IMR-90 (cell line): Measurements from ENCODE around the gene SNAP25. TPM values are rescaled to one million over a fixed set of nuclear protein-coding genes. Genes with fewer than 3 reads are reported as not detected.

ENCODE experiments used
- ATAC-seq: fragments of 200-7000 bp; cut with Tn5 transposase; 2 replicates; pipeline ENCODE4 v1.9.1; 2020; ENCODE audit warnings: low read depth, mild to moderate bottlenecking, moderate library complexity
- BruUV-seq: library from RNA; stranded (reverse); fragments of 400-500 nt; replicated peaks from 2 replicates; lab custom pipeline; 2021; lab: Mats Ljungman, UMichigan
- CTCF ChIA-PET: fragments of 300-600 bp; formaldehyde crosslinking; extraction: SDS; loops from one replicate; lab custom pipeline; 2021; ENCODE audit warnings: antibody characterized with exemption; lab: Yijun Ruan, JAX
- POLR2A ChIA-PET: fragments of 300-600 bp; sonication (Branson Sonifier 250); formaldehyde crosslinking; loops from one replicate; lab custom pipeline; 2022; ENCODE audit warnings: antibody characterized with exemption; ENCODE audit not compliant: unreplicated experiment; lab: Charles Lee
- DNase-seq: peaks from one replicate; pipeline ENCODE4 v3.0.0; 2013
- H2AFZ ChIP-seq: replicated peaks from 2 replicates; pipeline ENCODE3; 2013; ENCODE audit warnings: low read length, mild to moderate bottlenecking; ENCODE audit not compliant: poor library complexity
- H2AK5ac ChIP-seq: 2 replicates; pipeline ENCODE4 v1.6.1; 2013; ENCODE audit warnings: low read depth, low read length, inconsistent platforms
- H2AK9ac ChIP-seq: replicated peaks from 2 replicates; pipeline ENCODE3; 2013; ENCODE audit warnings: mild to moderate bottlenecking, low read depth, low read length, moderate library complexity; ENCODE audit not compliant: poor library complexity
- H2BK120ac ChIP-seq: 2 replicates; pipeline ENCODE4 v1.6.1; 2013; ENCODE audit warnings: low read depth, low read length, inconsistent platforms
- H2BK15ac ChIP-seq: 3 replicates; pipeline ENCODE4 v1.6.1; 2013; ENCODE audit warnings: low read depth, low read length, inconsistent platforms
- H2BK20ac ChIP-seq: 2 replicates; pipeline ENCODE4 v1.6.1; 2013; ENCODE audit warnings: low read depth, mild to moderate bottlenecking, inconsistent platforms, low read length, moderate library complexity
- H2BK5ac ChIP-seq: 2 replicates; pipeline ENCODE4 v1.6.1; 2013; ENCODE audit warnings: mild to moderate bottlenecking, low read depth, low read length, inconsistent platforms; ENCODE audit not compliant: poor library complexity, severe bottlenecking
- H3K14ac ChIP-seq: replicated peaks from 2 replicates; pipeline ENCODE4 v1.6.1; 2013; ENCODE audit warnings: low read depth, low read length, inconsistent platforms
- H3K18ac ChIP-seq: 2 replicates; pipeline ENCODE4 v1.6.1; 2013; ENCODE audit warnings: low read depth, low read length, control low read depth
- H3K23ac ChIP-seq: 2 replicates; pipeline ENCODE4 v1.6.1; 2013; ENCODE audit warnings: low read depth, low read length, inconsistent platforms
- H3K27ac ChIP-seq: 2 replicates; pipeline ENCODE4 v1.5.1; 2013; ENCODE audit warnings: mild to moderate bottlenecking, control low read depth, low read length; ENCODE audit not compliant: insufficient read depth
- H3K27me3 ChIP-seq: 2 replicates; pipeline ENCODE4 v1.6.1; 2013; ENCODE audit warnings: low read length; ENCODE audit not compliant: control insufficient read depth, insufficient read depth
- H3K36me3 ChIP-seq: 2 replicates; pipeline ENCODE4 v1.6.1; 2013; ENCODE audit warnings: low read length, mixed read lengths; ENCODE audit not compliant: control insufficient read depth, insufficient read depth
- H3K4ac ChIP-seq: 2 replicates; pipeline ENCODE4 v1.6.1; 2013; ENCODE audit warnings: low read depth, low read length, inconsistent platforms
- H3K4me1 ChIP-seq: 2 replicates; pipeline ENCODE4 v1.6.1; 2013; ENCODE audit warnings: low read length, mixed read lengths; ENCODE audit not compliant: control insufficient read depth, insufficient read depth
- H3K4me2 ChIP-seq: 2 replicates; pipeline ENCODE4 v1.6.1; 2013; ENCODE audit warnings: low read depth, mild to moderate bottlenecking, control low read depth, low read length, moderate library complexity
- H3K4me3 ChIP-seq: 2 replicates; pipeline ENCODE4 v1.5.1; 2013; ENCODE audit warnings: low read depth, mild to moderate bottlenecking, control low read depth, low read length, moderate library complexity; ENCODE audit not compliant: insufficient read depth
- H3K56ac ChIP-seq: 2 replicates; pipeline ENCODE4 v1.6.1; 2013; ENCODE audit warnings: low read length, inconsistent platforms; ENCODE audit not compliant: insufficient read depth; ENCODE audit errors: extremely low read depth
- H3K79me1 ChIP-seq, 2 experiments: 2 replicates each; pipeline ENCODE4 v1.6.1; 2013; ENCODE audit warnings: low read length in 2 of 2, inconsistent platforms in 1 of 2, low read depth in 1 of 2
- H3K9ac ChIP-seq: 2 replicates; pipeline ENCODE4 v1.6.1; 2013; ENCODE audit warnings: low read depth, low read length, control low read depth
- H3K9me1 ChIP-seq: 2 replicates; pipeline ENCODE4 v1.6.1; 2013; ENCODE audit warnings: low read length, inconsistent platforms; ENCODE audit not compliant: insufficient read depth
- H3K9me3 ChIP-seq: 2 replicates; pipeline ENCODE4 v1.6.1; 2013; ENCODE audit warnings: low read length; ENCODE audit not compliant: control insufficient read depth, insufficient read depth
- H4K20me1 ChIP-seq: 2 replicates; pipeline ENCODE4 v1.6.1; 2013; ENCODE audit warnings: low read length, inconsistent platforms; ENCODE audit not compliant: insufficient read depth
- H4K5ac ChIP-seq: 2 replicates; pipeline ENCODE4 v1.6.1; 2013; ENCODE audit warnings: mild to moderate bottlenecking, low read depth, low read length, control low read depth
- H4K8ac ChIP-seq, 2 experiments: 2 replicates each; pipeline ENCODE4 v1.6.1; 2013; ENCODE audit warnings: low read depth in 2 of 2, low read length in 2 of 2, control low read depth in 1 of 2, inconsistent platforms in 1 of 2
- H4K91ac ChIP-seq: 2 replicates; pipeline ENCODE4 v1.6.1; 2013; ENCODE audit warnings: low read depth, low read length, inconsistent platforms; ENCODE audit not compliant: insufficient read depth
- MXI1 ChIP-seq: IDR thresholded peaks from 2 replicates; pipeline ENCODE4 v1.6.1; 2012; ENCODE audit warnings: low read depth, mild to moderate bottlenecking, low read length, moderate library complexity, borderline replicate concordance
- USF2 ChIP-seq: fragments of 150-350 bp; IDR thresholded peaks from 2 replicates; pipeline ENCODE4 v1.6.1; 2017; ENCODE audit warnings: mild to moderate bottlenecking, antibody characterized with exemption, low read length, low read depth
- WGBS, 2 experiments: methylation state at CpG; one replicate each; pipeline versions ENCODE4 v1.1.5 to v1.1.7; 2013; ENCODE audit warnings: missing lambda C conversion rate in 2 of 2; ENCODE audit not compliant: insufficient read length in 1 of 2; ENCODE audit errors: extremely low coverage in 2 of 2; 5-methylcytosine and 5-hydroxymethylcytosine counted together
- dilution Hi-C: fragments of 300-500 bp; cut with HindIII; formaldehyde crosslinking; loops from one replicate; pipeline ENCODE4 v1.14.3; 2018; ENCODE audit warnings: low sequenced_read_pairs; ENCODE audit not compliant: unreplicated experiment
- in situ Hi-C: fragments of 300-500 bp; cut with MboI; formaldehyde crosslinking; loops from 3 replicates; pipeline ENCODE4 v1.14.3; 2019; ENCODE audit warnings: low sequenced_read_pairs, inconsistent platforms, mixed read lengths
- intact Hi-C: fragments of 100-400 bp; cut with micrococcal nuclease; formaldehyde crosslinking; loops from 2 replicates; pipeline ENCODE4 v1.10.0; 2022
- polyA plus RNA-seq, 3 experiments: library from polyadenylated mRNA; depleted of rRNA; stranded (reverse); fragments of >200 nt; gene quantifications; 2 replicates each; pipeline ENCODE4 v1.2.3, GENCODE V29; 2012; ENCODE audit warnings: low replicate concordance in 1 of 3
- total RNA-seq: library from RNA; depleted of rRNA; stranded (reverse); fragments of >200 nt; gene quantifications from 2 replicates; pipeline ENCODE4 v1.2.3, GENCODE V29; 2012

The SNAP25 gene
- total and polyA plus RNA-seq, 2 of the 4 experiments (the other 2 are of a cell fraction) = 1.1 to 2.8 TPM

- DNase-seq = no peak
- Histone ChIP-seq H4K20me1 (no peaks in the 10 kb centered on the region), H3K9ac (no peak overlapping the region), H4K91ac (no peak overlapping the region), H2BK20ac (no peak overlapping the region), H2AK5ac (no peak overlapping the region), H3K4me2 (no peak overlapping the region), H3K79me1 (no peaks in the 10 kb centered on the region), H2BK120ac (no peak overlapping the region), H3K27me3 (no peaks in the 10 kb centered on the region), H3K4me3 (no peak overlapping the region), H3K9me1 (no peaks in the 10 kb centered on the region), H3K36me3 (no peaks in the 10 kb centered on the region), H3K4ac (no peak overlapping the region), H3K56ac (no peak overlapping the region), H2AFZ (no peak overlapping the region), H2BK5ac (no peak overlapping the region), H3K23ac (no peak overlapping the region), H3K18ac (no peak overlapping the region), H3K27ac (no peak overlapping the region), H4K5ac (no peak overlapping the region), H2AK9ac (no peak overlapping the region), H4K8ac (no peak overlapping the region), H3K9me3 (no peaks in the 10 kb centered on the region), H2BK15ac (no peak overlapping the region), H3K14ac (no peak overlapping the region), H3K4me1 (peaks cover 10% of the 10 kb centered on the region)
- dilution Hi-C loops = no loop called here
- ChIA-PET POLR2A (no interaction called here), CTCF (interaction anchor here (1.5 kb wide), 1 partner anchor 108 kb away, joined by 3 read pairs; no protein-coding TSS in a partner anchor)
- no TSS peak for BruUV-seq
- TF ChIP-seq MXI1 (no peak), USF2 (peak; percentile 16; the same call in 1 of the 2 replicates)
- no peak for ATAC-seq
- in situ Hi-C loops = no loop called here
- no CpG with 5 or more reads among the region's 5 CpGs for WGBS, 2 experiments
- intact Hi-C loops = no loop called here
These were observed 99.8 kb downstream of the SNAP25 start for GRCh38 chr20:10318291-10319024.
